NCI-H2107 (cell line): ENCODE results near the gene ARHGAP15.
A peak's percentile ranks its signal among the peaks of the same experiment; 100 is the strongest.

Experiments used
- DNase-seq: peaks from one replicate; lab custom pipeline; 2025; lab: John Stamatoyannopoulos, UW

ARHGAP15 gene

GRCh38 chr2:143225931-143226330, 96.7 kb downstream of the ARHGAP15 start:
- DNase-seq = no peak

GRCh38 chr2:143226714-143227541, 97.7 kb downstream of the ARHGAP15 start:
- no peak for DNase-seq

GRCh38 chr2:143229411-143229810, 100.2 kb downstream of the ARHGAP15 start:
- DNase-seq = no peak

GRCh38 chr2:143229952-143230351, 100.7 kb downstream of the ARHGAP15 start:
- DNase-seq = no peak

- no peak for DNase-seq
Observed at GRCh38 chr2:143230506-143231253, 101.5 kb downstream of the ARHGAP15 start.

- DNase-seq = no peak
Observed at GRCh38 chr2:143231254-143231645, 102.0 kb downstream of the ARHGAP15 start.

GRCh38 chr2:143237146-143237777, 108.0 kb downstream of the ARHGAP15 start:
- no peak for DNase-seq

- DNase-seq = no peak
Observed at GRCh38 chr2:143241403-143242088, 112.3 kb downstream of the ARHGAP15 start.

GRCh38 chr2:143246246-143246645, 117.0 kb downstream of the ARHGAP15 start:
- no peak for DNase-seq

GRCh38 chr2:143246815-143247744, 117.9 kb downstream of the ARHGAP15 start:
- no peak for DNase-seq

- DNase-seq = no peak
Observed at GRCh38 chr2:143248631-143249030, 119.4 kb downstream of the ARHGAP15 start.

GRCh38 chr2:143251681-143252080, 122.5 kb downstream of the ARHGAP15 start:
- DNase-seq = no peak

GRCh38 chr2:143252138-143252907, 123.1 kb downstream of the ARHGAP15 start:
- no peak for DNase-seq

- DNase-seq = no peak
Observed at GRCh38 chr2:143254110-143254509, 124.9 kb downstream of the ARHGAP15 start.

GRCh38 chr2:143255086-143255485, 125.9 kb downstream of the ARHGAP15 start:
- DNase-seq = no peak

- no peak for DNase-seq
Observed at GRCh38 chr2:143255899-143256298, 126.7 kb downstream of the ARHGAP15 start.

- DNase-seq = no peak
Observed at GRCh38 chr2:143258126-143258892, 129.1 kb downstream of the ARHGAP15 start.

GRCh38 chr2:143259368-143259958, 130.2 kb downstream of the ARHGAP15 start:
- DNase-seq = peak; percentile 4

- no peak for DNase-seq
Observed at GRCh38 chr2:143261986-143262385, 132.8 kb downstream of the ARHGAP15 start.
